ENCODE results near the gene RNF38. TPM values are rescaled to one million over a fixed set of nuclear protein-coding genes. Genes with fewer than 3 reads are reported as not detected.

Gene RNF38
- total RNA-seq, 1 experiment from 2014 or later = 60.2 TPM

DNA sequence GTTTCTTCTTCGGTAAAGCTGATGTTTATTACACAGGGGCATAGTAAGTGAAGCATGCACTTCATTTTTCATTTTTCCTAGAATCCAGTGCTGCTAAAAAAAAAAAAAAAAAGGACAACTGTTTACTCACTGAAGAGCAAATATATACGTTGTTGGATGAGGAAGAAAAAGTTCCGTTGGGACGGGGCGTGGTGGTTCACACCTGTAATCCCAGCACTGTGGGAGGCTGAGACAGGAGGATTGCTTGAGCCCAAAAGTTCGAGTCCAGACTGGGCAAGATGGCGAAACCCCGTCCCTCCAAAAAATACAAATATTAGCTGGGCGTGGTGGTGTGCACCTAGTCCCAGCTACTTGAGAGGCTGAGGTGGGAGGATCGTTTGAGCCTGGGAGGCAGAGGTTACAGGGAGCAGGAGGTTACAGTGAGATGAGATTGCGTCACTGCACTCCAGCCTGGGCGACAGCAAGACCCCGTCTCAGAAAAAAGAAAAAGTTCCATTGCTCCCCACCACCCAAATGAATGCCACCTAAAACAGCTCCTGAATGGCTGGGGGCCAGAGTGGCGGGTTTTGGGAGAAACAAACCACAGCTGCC lies 81.8 kb downstream of the RNF38 start:
- Histone ChIP-seq H2AK5ac (ENCODE audit: insufficient read length, low read length) (no peak overlapping the region), H2BK12ac (ENCODE audit: insufficient read length, low read depth, low read length) (no peak overlapping the region), H2BK15ac (ENCODE audit: low read depth, low read length) (no peak overlapping the region), H3K4me2 (ENCODE audit: insufficient read depth, insufficient read length, low read length) (no peak overlapping the region), H3K9ac (ENCODE audit: extremely low read depth, insufficient read length, low read length) (no peak overlapping the region), H3K14ac (ENCODE audit: insufficient read depth, low read length) (peak overlapping the region; percentile 25; the same call in 1 of the 2 replicates), H4K5ac (ENCODE audit: insufficient read length, low read depth, low read length) (no peak overlapping the region), H2BK20ac (ENCODE audit: low read depth, low read length, poor library complexity, severe bottlenecking) (no peak overlapping the region), H2AFZ (ENCODE audit: low read length) (no peak overlapping the region), H2BK120ac (ENCODE audit: low read depth, low read length, poor library complexity, severe bottlenecking) (no peak overlapping the region), H4K8ac (replicated peaks; ENCODE audit: insufficient read length, low read depth, low read length) (no peak overlapping the region), H3K27me3 (ENCODE audit: insufficient read depth, low read length) (no peaks in the 10 kb centered on the region), H3K79me2 (ENCODE audit: insufficient read depth, low read length) (no peaks in the 10 kb centered on the region), H2BK5ac (ENCODE audit: insufficient read length, low read length) (no peak overlapping the region), H3K18ac (ENCODE audit: insufficient read length, low read depth, low read length) (no peak overlapping the region), H3K4ac (ENCODE audit: low read depth, low read length) (no peak overlapping the region), H3K23me2 (ENCODE audit: insufficient read length, low read depth, low read length, poor library complexity, severe bottlenecking) (no peaks in the 10 kb centered on the region), H3K27ac (ENCODE audit: insufficient read length, low read depth, low read length) (no peak overlapping the region), H4K20me1 (ENCODE audit: control insufficient read depth, insufficient read depth, insufficient read length) (no peaks in the 10 kb centered on the region), H3K56ac (ENCODE audit: insufficient read length, low read depth, low read length) (no peak overlapping the region), H3T11ph (ENCODE audit: low read length) (no peak overlapping the region), H3K79me1 (ENCODE audit: insufficient read depth, low read depth, low read length, poor library complexity, severe bottlenecking) (no peaks in the 10 kb centered on the region), H3K9me3 (ENCODE audit: control insufficient read depth, low read depth, low read length) (no peaks in the 10 kb centered on the region), H3K23ac (ENCODE audit: insufficient read length, low read depth, low read length) (no peak overlapping the region), H3K4me1 (ENCODE audit: insufficient read depth, low read length) (no peaks in the 10 kb centered on the region; the same call in 1 of the 2 replicates), H4K91ac (ENCODE audit: insufficient read length, low read depth, low read length) (no peak overlapping the region)
- no peak overlapping the region; a peak in 1 of 5 replicates for H3K4me3 Mint-ChIP-seq
- no peaks in the 10 kb centered on the region for H3K9me3 Mint-ChIP-seq
- H3K27ac Mint-ChIP-seq = no peak overlapping the region; a peak in 1 of 7 replicates
- DNase-seq = no peak
- WGBS (ENCODE audit: extremely low coverage, insufficient read length, low lambda C conversion rate) = no CpG with 5 or more reads among the region's 14 CpGs
- peaks cover 25 to 42% of the 10 kb centered on the region in 2 experiments for H3K4me1 Mint-ChIP-seq
- no peaks in the 10 kb centered on the region; a peak in 1 of 7 replicates for H3K36me3 Mint-ChIP-seq (ENCODE audit: insufficient read depth in 1 of 3, low read depth in 3 of 3)
- TF ChIP-seq, protein P1, sequence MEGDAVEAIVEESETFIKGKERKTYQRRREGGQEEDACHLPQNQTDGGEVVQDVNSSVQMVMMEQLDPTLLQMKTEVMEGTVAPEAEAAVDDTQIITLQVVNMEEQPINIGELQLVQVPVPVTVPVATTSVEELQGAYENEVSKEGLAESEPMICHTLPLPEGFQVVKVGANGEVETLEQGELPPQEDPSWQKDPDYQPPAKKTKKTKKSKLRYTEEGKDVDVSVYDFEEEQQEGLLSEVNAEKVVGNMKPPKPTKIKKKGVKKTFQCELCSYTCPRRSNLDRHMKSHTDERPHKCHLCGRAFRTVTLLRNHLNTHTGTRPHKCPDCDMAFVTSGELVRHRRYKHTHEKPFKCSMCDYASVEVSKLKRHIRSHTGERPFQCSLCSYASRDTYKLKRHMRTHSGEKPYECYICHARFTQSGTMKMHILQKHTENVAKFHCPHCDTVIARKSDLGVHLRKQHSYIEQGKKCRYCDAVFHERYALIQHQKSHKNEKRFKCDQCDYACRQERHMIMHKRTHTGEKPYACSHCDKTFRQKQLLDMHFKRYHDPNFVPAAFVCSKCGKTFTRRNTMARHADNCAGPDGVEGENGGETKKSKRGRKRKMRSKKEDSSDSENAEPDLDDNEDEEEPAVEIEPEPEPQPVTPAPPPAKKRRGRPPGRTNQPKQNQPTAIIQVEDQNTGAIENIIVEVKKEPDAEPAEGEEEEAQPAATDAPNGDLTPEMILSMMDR (conservative IDR thresholded peaks at IDR 0.05) = no peak
- no peaks in the 10 kb centered on the region; the same call in 1 of the 2 replicates for H3K27me3 Mint-ChIP-seq (ENCODE audit: low read depth)
